Measurements from ENCODE around the gene TMEM97. TPM values are rescaled to one million over a fixed set of nuclear protein-coding genes. Genes with fewer than 3 reads are reported as not detected.

TMEM97 gene
- total and polyA plus RNA-seq, 9 of the 15 experiments (the other 6 are each of a cell fraction or from before 2014, with no cell fraction given): 34.6 to 121 (median 76.0) TPM

GRCh38 chr17:28333083-28333746 is 14.2 kb downstream of the TMEM97 start:
- no peak for DNase-seq (ENCODE audit: extremely low read depth in 1 of 4, low spot score in 3 of 4)
- no TSS peak for BruUV-seq (replicated peaks)
- peaks cover 33% of the 10 kb centered on the region for H3K79me2 ChIP-seq (ENCODE audit: control insufficient read depth, insufficient read depth, low read length)
- H2AFZ ChIP-seq (ENCODE audit: low read depth, low read length): no peak overlapping the region
- H3K36me3 ChIP-seq (ENCODE audit: control insufficient read depth, insufficient read depth, low read length): peaks cover 29% of the 10 kb centered on the region
- no peak for TF ChIP-seq PREB (CRISPR knock-in tag; IDR thresholded peaks at IDR 0.05)
- TF ChIP-seq HIVEP1 (CRISPR knock-in tag; IDR thresholded peaks at IDR 0.05): no peak
- TF ChIP-seq ATF7 (IDR thresholded peaks at IDR 0.05): no peak
- TF ChIP-seq PHF8 (IDR thresholded peaks at IDR 0.05; ENCODE audit: borderline replicate concordance, low read length): no peak
- no peak for TF ChIP-seq E2F1 (CRISPR knock-in tag; IDR thresholded peaks at IDR 0.05)
- TF ChIP-seq MECOM (CRISPR knock-in tag; IDR thresholded peaks at IDR 0.05): no peak
- no peak for TF ChIP-seq SRF (CRISPR knock-in tag; IDR thresholded peaks at IDR 0.05)
- no peak for TF ChIP-seq SRSF9 (IDR thresholded peaks at IDR 0.05; ENCODE audit: borderline replicate concordance, low read depth, low read length)
- no peak for TF ChIP-seq ZFX (CRISPR knock-in tag; IDR thresholded peaks at IDR 0.05)
- no peak for TF ChIP-seq KLF16 (IDR thresholded peaks at IDR 0.05)
- no peak for TF ChIP-seq HDAC2 (IDR thresholded peaks at IDR 0.05)
- TF ChIP-seq FOXA3 (CRISPR knock-in tag; conservative IDR thresholded peaks at IDR 0.05 in 1 of 2, IDR thresholded peaks at IDR 0.05 in 1 of 2): no peak
- TF ChIP-seq POU5F1 (IDR thresholded peaks at IDR 0.05; ENCODE audit: borderline replicate concordance, low read depth, low read length, partially characterized antibody): no peak
- no peak for TF ChIP-seq ETV5 (CRISPR knock-in tag; IDR thresholded peaks at IDR 0.05; ENCODE audit: low read depth)
- no peak for TF ChIP-seq HDAC1 (IDR thresholded peaks at IDR 0.05)
- intact Hi-C loops (cut with micrococcal nuclease) (no loop called here), in situ Hi-C loops (cut with MboI) (no loop called here)
- WGBS (ENCODE audit: insufficient coverage, low coverage, missing lambda C conversion rate): 13% methylated on average over 1 of the region's 1 CpG
- no peak overlapping the region for H3K9ac ChIP-seq (ENCODE audit: insufficient read depth in 1 of 2, low read depth in 2 of 2, low read length in 2 of 2)
- no peaks in the 10 kb centered on the region for H3K9me3 ChIP-seq (replicated peaks; ENCODE audit: control insufficient read depth, insufficient read depth, low read depth, low read length)
- ChIA-PET CTCF (ENCODE audit: low intra/inter-chr PET ratio) (no interaction called here), POLR2A (interaction anchor here (0.6 to 6.5 kb wide), 5 partner anchors 15 to 369 kb away, joined by 3 to 62 read pairs (median 3); partner anchors contain the start of genes POLDIP2 and TMEM97)
- ATAC-seq: no peak
- H3K4me1 ChIP-seq (replicated peaks in 1 of 2; ENCODE audit: control insufficient read depth in 2 of 2, insufficient read depth in 2 of 2, low read length in 2 of 2): peaks cover 17 to 19% of the 10 kb centered on the region in 2 experiments; a peak in 4 of 5 replicates
- no peak overlapping the region for H3K4me3 ChIP-seq
- no peaks in the 10 kb centered on the region for H3K27me3 ChIP-seq (ENCODE audit: control insufficient read depth in 2 of 2, insufficient read depth in 2 of 2, low read length in 2 of 2)
- H3K9me1 ChIP-seq (ENCODE audit: control insufficient read depth, insufficient read depth, low read length): no peaks in the 10 kb centered on the region
- peaks cover 14% of the 10 kb centered on the region for H4K20me1 ChIP-seq (replicated peaks; ENCODE audit: control insufficient read depth, insufficient read depth, low read length)
- H3K27ac ChIP-seq (ENCODE audit: extremely low read depth, low read depth, low read length): no peak overlapping the region
- FAIRE-seq: no peak
- no peak overlapping the region for H3K4me2 ChIP-seq (ENCODE audit: insufficient read depth, low read length)

Measured in K562 (cell line).